NCI-H748 (cell line): ENCODE data around the gene PMVK.

Experiments used
- DNase-seq: peaks from one replicate; lab custom pipeline; 2025; ENCODE audit not compliant: unreplicated experiment; lab: John Stamatoyannopoulos, UW

Gene PMVK

DNA sequence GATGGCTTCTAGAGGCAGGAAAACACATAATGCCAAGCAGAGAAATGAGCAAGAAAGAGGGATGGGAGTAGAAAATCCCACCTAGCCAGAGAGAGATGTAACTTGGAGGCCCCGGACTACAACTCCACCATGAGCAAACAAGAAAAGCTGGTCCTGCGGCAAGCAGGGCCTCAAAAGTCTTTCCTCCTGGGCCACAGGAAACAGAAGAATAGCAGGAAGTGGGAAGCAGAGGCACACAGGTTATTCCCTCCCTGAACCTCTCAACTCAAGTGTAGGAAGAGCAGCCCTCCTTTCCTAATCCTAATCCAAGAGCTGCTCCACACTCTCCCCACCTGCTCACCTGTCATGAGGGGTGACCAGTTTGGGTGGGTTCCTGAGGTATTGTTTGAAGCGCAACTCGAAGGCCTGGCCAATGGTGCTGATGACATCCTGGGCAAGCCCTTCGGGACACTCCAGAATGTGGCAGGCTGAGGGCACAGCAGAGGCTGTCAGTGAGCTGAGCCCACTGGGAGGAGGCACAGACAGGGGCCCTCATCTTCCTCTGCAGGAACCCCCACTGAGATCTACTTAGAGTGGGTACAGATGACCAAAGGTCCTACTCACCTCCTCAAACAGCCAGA, 30.9 kb upstream of the PMVK start:
- no peak for DNase-seq

DNA sequence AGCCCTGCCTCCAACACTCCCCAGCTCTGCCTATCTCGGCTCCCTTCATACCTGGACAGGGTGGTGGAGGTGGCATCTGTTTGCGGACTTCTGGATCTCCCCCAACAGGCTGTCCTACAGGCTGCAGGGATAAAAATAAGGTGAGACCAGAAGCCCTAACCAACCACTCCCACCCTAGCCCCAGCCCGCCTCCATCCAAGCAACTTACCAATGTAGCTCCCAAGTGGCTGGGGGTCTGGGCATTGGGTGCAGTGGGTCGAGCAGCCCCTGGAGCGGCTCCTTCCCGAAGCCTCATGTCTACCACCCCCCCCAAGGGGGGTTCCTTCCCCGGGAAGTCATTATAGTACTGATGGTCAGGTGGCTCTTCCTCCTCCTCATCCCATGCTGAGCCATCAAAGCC, 29.6 kb upstream of the PMVK start:
- DNase-seq = no peak

DNA sequence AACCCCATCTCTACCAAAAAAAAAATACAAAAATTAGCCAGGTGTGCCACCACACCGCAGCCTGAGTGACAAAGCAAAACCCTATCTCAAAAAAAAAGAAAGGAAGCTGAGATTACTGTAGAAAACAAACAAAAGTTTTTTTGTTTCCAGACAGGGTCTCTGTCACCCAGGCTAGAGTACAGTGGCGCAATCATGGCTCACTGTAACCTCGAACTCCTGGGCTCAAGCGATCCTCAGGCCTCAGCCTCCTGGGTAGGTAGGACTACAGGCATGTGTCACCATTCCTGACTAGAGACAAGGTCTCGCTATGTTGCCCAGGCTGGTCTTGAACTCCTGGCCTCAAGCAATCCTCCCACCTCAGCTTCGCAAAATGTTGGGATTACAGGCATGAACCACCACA, 27.8 kb upstream of the PMVK start:
- no peak for DNase-seq

DNA sequence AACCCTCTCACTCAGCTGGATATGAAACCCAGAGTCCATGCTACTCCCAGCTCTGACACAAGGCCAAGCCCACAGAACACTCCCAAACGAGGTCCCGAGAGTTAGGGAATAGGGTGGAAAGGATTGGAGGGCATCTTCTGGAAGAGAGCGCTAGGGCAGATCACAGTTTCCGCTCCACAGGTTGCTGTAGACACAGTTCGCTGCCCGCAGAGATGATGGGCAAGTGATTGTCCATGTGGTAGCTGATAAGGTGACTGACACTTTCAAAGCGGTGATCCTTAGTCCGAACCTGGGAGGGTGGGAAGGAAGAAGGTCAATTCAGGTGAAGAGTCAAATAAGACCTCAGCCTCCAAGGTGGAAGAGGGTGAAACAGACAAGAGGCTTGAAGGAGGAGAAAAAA, 27.1 kb upstream of the PMVK start:
- DNase-seq = no peak

DNA sequence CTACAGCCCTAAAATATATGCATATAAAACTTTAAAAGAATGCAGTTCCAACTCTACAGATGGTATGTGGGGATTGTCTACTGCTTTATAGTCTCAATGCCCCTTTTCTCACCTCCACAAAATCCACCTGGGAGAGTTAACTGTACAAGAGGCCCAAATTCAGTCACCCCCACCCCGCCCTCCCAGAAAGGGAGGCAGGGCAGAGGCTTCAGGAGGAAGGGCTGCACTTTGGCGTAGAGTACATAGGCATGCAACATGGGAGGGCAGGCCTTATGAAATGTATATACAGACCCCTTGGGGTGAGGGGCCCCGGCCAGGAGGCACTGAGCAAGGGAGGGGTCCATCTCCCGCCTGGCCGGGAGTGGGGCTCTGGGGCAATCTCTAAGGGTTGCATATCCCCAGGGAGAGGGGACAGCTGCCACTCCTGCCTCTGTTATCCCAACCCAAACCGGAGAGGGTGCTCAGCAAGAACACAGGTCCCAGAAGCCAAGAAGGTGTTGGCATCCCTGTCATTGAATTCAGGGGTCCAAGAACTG, 26.3 kb upstream of the PMVK start:
- DNase-seq = no peak

DNA sequence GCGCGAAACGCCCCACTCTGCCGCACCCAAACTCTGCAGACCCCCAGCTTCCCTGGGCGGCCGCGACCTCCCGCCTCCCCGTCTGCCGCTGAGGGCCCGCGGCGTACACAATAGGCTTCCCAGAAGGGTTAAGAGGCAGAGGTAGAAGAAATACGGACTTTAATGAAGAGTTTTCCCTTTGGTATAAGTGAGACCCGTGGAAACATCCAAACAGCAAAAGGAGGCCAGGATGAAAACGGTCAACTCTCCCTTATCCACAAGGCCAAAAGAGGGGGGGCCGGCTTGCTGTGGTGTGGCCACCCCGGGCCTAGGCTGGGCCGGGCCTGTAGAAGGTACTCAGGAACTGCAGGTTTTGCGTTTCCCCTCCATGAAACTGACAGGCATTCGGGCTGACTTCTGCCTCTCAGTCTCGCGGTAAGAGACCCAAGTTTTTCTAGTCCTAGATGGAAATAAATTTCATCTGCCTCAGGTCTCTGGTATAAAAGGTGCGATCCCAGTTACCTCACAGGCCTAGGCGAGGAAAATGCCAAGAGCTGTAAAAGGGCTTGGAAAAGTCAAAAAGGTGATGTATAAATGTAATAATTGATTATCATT, 25.7 kb upstream of the PMVK start:
- peak; percentile 58 for DNase-seq

DNA sequence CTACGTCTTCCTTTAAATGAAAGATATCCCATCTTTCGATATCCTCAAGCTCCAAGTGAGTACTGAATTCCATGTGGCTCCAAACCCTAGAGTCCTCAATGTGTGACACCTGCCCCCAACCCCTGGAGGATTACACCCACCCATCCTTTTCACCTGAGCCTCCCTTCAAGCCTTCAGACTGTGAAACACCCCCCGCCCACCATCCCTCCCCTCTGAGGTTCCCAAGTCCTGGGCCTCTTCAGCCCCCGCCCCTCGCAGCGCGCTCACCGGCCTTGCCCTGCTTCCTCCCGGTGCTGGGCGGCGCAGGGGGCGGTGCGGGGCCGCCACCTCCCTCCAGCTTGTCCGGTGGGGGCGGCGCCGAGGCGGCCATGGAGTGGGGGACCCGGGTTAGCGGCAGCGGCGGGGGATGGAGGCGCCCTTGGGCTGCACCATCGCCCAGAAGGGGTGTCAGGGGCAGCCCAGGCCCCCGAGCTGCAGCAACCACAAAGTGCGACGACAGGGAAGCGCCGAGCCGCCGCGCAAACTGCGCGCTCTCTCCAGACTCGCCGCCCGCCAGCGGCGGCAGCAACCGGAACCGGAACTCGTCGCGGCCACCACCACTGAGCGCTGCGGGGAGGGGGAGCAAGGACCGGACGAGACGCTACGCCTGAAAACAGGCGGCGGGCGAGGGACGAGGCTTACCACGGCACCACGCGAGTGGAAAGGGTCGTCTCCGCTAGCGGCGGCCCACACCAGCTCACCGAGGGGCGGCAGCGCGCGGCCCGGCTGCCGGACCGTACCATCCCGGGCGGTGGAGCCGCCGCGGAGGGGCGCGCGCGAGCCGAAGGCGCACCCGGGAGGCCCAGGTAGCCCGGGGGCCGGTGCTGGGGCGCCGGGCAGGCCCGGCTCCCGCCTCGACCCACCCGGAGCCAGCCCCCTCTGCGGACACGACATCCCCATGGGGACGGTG, 25.0 kb upstream of the PMVK start, which contains the start of gene PYGO2:
Gene PYGO2 (minus strand): TSS at position 576 of the 949 bp plus-strand sequence. CDS start 206 bp downstream, at position 370.
- peak; percentile 84 for DNase-seq

GRCh38 chr1:154960446-154961136, 24.1 kb upstream of the PMVK start:
- DNase-seq = no peak

DNA sequence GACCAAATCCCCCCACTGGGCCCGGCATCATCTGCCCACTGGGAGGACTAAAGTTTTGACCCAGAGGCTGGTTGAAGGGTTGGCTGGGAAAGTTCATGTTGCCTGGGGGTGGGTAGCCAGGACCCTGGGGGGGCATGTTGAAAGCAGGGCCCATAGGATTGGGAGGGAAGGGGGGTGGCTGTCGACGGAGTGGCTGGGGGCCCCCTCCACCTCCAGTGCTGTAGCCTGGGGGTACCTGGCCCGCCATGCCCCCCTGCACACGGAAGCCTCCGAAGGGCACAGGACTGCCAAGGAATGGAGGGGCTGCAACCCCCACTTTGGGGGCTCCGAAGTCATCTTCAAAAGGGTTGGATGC, 22.9 kb upstream of the PMVK start:
- DNase-seq = no peak

GRCh38 chr1:154958681-154959425, 22.3 kb upstream of the PMVK start:
- no peak for DNase-seq

DNA sequence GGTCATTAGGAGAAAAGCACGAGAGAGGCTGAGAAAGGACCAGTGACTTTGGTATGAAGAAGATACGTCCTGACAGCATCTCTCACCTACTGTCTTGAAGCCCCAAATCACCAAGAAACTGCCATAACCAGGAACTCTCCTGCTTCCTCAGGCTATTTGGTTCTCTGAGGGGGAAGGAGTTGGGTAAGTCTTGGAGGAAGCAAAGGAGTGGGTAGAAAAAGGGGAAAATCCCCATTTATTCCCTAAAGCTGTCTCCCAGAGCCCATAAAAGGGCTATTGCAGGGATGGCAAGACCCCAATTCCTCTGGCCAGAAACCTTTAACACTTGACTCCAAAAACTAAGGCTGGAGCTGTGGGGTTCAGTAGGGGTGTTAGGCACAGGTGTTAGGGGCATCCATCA, 21.5 kb upstream of the PMVK start:
- DNase-seq = no peak

DNA sequence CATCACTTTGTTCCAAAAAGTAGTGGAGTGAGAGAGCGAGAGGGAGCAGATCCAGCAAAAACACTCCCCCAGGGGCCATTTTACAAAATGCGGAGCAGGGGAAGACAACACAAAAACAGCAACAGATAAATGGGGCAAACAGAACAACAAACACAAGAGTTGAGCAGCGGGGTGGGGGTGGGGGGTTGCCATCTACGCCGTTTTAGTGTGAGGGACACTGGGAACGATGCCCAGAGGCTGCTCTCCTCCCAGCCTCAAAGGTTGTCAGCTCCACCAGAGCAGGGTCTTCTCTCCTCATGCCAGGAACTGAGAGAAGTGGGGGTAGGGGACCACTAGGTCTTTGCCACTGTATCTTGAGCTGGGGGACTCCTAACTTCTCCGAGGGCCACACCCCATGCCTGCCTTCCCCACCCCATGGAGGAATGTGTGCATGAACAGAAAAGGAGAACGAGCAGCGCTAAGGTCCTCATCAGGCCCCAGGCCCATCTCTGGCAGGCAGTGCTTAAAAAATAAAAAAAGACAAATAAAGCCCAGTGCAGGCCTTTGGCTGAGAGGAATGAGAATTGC, 20.7 kb upstream of the PMVK start:
- DNase-seq = no peak

DNA sequence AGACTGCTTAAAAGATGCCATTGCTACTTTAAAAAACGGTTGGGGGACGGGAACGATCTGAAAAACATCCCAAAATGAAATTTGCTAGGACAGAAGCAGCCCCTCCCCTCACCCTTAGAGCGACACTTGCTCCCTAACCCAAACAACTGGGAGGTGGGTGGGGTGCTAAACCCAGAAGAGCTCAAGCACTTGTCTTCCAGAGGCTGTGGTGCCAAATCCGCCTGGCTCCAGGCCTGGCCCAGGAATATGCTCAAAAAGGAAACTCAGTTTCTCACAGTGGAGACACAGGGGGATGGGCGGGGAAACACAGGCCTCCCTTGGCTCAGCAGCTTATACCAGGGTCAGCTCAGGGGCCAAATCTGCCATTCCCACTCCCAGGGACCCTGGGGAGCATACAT, 20.0 kb upstream of the PMVK start:
- no peak for DNase-seq

DNA sequence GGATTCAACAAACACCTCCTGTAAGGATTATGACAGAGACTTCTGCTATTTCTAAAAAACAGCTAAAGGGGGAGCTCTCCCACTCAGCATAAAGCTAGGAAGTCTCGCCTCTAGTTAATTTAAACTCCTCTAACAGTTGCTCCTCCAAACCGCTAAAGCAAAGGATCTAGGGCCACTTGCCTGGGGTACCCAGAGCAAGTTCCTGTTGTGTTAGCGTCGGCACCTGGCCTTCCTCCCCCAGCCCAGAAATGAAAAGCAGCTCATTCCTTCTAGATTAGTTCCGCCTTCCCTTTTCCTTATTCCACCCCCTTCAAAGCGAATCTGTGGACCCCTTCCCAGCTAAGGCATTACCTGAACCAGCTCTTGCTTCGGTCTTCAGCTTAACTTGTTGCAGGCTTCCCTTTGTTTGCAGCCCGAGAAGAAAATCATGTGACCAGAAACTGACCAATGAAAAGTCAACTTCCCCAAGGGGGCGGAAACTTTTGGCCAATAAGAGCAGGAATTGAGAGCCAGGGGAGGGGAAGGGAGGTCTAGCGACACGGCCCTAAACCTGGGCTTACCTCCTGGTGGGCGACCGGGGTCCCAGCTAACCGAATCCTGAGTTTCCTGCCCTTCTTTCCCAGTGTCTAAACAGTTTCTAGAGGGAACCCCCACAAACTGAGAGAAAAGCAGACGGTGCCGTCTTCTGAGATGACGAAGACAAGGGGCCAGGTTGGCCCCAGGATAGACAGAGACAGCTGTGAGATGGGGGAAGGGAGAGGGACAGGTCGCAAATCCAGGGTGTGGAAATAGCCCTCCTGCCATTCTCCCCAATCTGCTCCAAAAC, 19.4 kb upstream of the PMVK start, which contains the start of gene PBXIP1:
Gene PBXIP1 (minus strand): TSS at position 382 of the 826 bp plus-strand sequence. CDS start 2,378 bp downstream, outside the sequence.
- peak; percentile 92 for DNase-seq

DNA sequence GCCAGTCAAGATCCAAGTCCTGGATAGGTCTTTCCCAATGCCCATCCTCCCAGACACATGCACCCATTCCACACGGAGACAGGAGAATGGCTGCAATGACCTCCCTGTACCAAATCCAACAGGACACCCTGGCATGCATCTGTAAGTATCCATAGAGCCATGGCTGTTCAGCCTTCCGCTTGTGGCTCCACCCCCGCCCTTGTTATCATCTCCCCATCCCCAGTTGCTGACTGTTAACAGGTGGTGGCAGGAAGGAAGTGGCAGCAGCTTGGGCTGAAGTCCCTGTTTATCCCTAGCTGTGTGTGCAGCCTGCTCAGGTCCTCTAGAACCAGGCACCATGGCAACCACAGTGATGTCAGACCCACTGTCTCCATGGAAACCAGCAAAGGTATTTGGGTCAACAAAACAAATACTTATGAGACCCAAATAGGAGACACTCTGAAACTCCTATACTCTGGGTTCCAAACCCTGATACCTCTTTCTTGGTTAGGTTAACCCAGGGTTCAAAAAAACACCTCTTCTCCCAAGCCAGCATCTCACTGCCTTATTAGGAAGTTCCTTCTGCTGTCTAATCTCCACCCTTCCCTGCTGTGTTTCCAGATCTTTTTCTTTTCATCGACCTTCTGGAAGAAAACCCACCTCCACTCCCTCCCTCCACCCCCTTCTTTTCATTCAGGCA, 18.7 kb upstream of the PMVK start:
- peak; percentile 89 for DNase-seq

- DNase-seq = no peak
Observed at GRCh38 chr1:154954541-154954940, 18.0 kb upstream of the PMVK start.

DNA sequence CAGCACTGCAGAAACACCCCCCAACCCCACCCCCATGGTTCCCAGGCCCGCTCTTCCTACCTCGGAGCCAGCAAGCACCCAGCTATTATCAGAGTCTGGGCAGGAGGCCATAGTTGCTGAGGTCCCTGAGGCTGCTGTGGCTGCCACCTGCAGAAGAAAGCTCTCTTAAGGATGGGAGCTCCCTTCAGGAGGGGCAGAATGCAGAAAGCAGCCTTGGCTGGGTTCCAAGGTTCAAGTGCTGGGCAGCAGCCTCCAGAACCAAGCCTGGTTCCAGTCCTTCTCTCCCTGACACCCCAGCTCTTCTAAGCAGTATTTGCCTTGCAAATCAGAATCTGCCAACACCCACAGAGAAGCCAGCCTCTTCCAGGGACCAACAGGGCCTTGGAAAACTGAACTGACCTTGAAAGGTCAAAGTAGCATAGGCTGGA, 17.1 kb upstream of the PMVK start:
- no peak for DNase-seq

DNA sequence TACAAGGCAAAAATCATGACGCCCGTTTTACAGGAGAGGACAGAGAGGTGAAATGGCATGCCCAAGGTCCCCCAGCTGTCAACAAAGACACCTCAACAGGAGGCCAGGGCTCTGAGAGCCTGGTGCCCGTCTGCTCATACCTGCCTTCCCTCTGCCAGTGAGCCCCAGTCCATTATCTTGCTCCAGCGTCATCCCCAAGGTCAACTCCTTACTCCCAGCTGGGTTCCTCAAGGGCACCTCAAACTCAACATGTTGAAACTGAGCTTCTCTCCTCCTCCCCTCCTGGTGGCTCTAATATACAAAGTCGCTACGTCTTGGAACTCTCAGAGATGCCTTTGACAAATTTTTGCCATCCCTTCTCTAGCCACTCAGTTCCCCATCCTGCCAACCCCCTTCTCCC, 16.1 kb upstream of the PMVK start:
- no peak for DNase-seq
